ENCODE data around the gene HMCN1. TPM values are rescaled to one million over a fixed set of nuclear protein-coding genes. Genes with fewer than 3 reads are reported as not detected.

HMCN1 gene
- polyA plus RNA-seq, 1 of the 3 experiments (the other 2 are of a cell fraction): 59.5 TPM

DNA sequence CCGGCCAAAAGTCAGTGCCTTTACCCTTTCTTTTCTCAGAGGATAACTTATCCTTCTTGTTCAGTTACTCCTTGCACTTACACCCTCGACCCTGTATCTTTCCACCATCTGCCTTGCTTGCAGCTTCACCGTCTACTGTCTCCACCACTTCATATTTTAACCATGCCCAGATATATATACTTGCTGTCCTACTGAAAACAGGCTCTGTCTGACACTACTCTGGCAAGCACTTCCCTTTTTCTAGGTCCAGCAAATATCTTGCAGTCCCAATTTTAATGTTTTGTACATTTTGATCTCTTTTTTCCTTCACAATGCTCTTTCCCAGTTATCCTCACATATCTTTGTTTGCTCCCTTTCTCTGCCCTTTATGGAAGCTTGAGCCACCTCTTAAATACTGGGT, 332.2 kb downstream of the HMCN1 start:
- Histone ChIP-seq H4K20me1 (ENCODE audit: insufficient read depth) (no peaks in the 10 kb centered on the region), H3K4me1 (ENCODE audit: control insufficient read depth in 1 of 2, insufficient read depth in 2 of 2, low read depth in 1 of 2, low read length in 1 of 2) (no peaks in the 10 kb centered on the region; a peak in 1 of 4 replicates), H3K79me2 (ENCODE audit: insufficient read depth) (no peaks in the 10 kb centered on the region), H3K4me3 (ENCODE audit: low read depth in 2 of 2, low read length in 1 of 2) (no peak overlapping the region), H2AFZ (ENCODE audit: low read depth) (no peak overlapping the region), H3K9me3 (no peaks in the 10 kb centered on the region), H3K27ac (ENCODE audit: low read depth in 2 of 2, low read length in 1 of 2) (no peak overlapping the region), H3K27me3 (ENCODE audit: insufficient read depth) (no peaks in the 10 kb centered on the region; the same call in 1 of the 2 replicates), H3K4me2 (no peak overlapping the region), H3K9me2 (no peaks in the 10 kb centered on the region), H3K36me3 (replicated peaks in 1 of 2; ENCODE audit: control insufficient read depth in 1 of 2, insufficient read depth in 2 of 2, low read length in 1 of 2) (peaks cover 5 to 29% of the 10 kb centered on the region in 2 experiments), H3F3A (replicated peaks; ENCODE audit: insufficient read depth) (no peaks in the 10 kb centered on the region), H3K9ac (no peak overlapping the region)
- TF ChIP-seq ELF1 (IDR thresholded peaks at IDR 0.05): no peak
- TF ChIP-seq GATA2 (CRISPR knock-in tag; IDR thresholded peaks at IDR 0.05): no peak
- TF ChIP-seq, protein P1, sequence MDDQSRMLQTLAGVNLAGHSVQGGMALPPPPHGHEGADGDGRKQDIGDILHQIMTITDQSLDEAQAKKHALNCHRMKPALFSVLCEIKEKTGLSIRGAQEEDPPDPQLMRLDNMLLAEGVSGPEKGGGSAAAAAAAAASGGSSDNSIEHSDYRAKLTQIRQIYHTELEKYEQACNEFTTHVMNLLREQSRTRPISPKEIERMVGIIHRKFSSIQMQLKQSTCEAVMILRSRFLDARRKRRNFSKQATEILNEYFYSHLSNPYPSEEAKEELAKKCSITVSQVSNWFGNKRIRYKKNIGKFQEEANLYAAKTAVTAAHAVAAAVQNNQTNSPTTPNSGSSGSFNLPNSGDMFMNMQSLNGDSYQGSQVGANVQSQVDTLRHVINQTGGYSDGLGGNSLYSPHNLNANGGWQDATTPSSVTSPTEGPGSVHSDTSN (IDR thresholded peaks at IDR 0.05): no peak
- TF ChIP-seq, protein P2, sequence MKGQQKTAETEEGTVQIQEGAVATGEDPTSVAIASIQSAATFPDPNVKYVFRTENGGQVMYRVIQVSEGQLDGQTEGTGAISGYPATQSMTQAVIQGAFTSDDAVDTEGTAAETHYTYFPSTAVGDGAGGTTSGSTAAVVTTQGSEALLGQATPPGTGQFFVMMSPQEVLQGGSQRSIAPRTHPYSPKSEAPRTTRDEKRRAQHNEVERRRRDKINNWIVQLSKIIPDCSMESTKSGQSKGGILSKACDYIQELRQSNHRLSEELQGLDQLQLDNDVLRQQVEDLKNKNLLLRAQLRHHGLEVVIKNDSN (IDR thresholded peaks at IDR 0.05; ENCODE audit: borderline replicate concordance, low read depth): no peak
- ChIA-PET POLR2A (no interaction called here), CTCF (no interaction called here)
- no peak for DNase-seq
- 10% methylated on average over 3 of the region's 3 CpGs for WGBS (ENCODE audit: low lambda C conversion rate)

DNA sequence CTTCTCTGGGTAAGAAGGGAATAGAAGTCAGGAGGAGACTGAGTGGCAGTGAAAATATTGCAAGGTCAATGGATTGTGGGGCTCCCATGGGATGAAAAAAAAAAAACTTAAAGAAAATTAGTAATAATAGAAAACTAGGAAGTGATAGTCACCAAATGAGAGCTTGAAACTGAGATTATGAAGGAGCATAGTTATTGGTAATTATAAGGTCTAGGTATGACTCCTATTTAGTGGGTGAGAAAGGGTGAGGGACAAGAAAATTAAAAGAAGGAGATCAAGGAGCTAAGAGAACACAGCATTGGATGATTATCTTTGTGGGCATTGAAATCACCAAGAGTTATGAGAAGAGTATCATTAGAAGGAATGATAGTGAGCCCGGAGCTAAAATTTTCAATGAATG, 339.5 kb downstream of the HMCN1 start:
- no peak overlapping the region for H3K9ac ChIP-seq
- H4K20me1 ChIP-seq (ENCODE audit: insufficient read depth): no peaks in the 10 kb centered on the region
- no peak for DNase-seq
- no peaks in the 10 kb centered on the region; the same call in 1 of the 2 replicates for H3K27me3 ChIP-seq (ENCODE audit: insufficient read depth)
- H3K27ac ChIP-seq (ENCODE audit: low read depth in 2 of 2, low read length in 1 of 2): no peak overlapping the region
- peaks cover 6 to 47% of the 10 kb centered on the region in 2 experiments for H3K36me3 ChIP-seq (replicated peaks in 1 of 2; ENCODE audit: control insufficient read depth in 1 of 2, insufficient read depth in 2 of 2, low read length in 1 of 2)
- no peaks in the 10 kb centered on the region for H3K79me2 ChIP-seq (ENCODE audit: insufficient read depth)
- no peaks in the 10 kb centered on the region for H3K9me2 ChIP-seq
- H3K4me1 ChIP-seq (ENCODE audit: control insufficient read depth in 1 of 2, insufficient read depth in 2 of 2, low read depth in 1 of 2, low read length in 1 of 2): no peaks in the 10 kb centered on the region; a peak in 1 of 4 replicates
- peaks cover 3% of the 10 kb centered on the region for H3F3A ChIP-seq (replicated peaks; ENCODE audit: insufficient read depth)
- no peak overlapping the region for H2AFZ ChIP-seq (ENCODE audit: low read depth)
- H3K4me2 ChIP-seq: no peak overlapping the region
- ChIA-PET POLR2A (no interaction called here), CTCF (no interaction called here)
- WGBS (ENCODE audit: low lambda C conversion rate): 2% methylated on average over 1 of the region's 1 CpG
- no peaks in the 10 kb centered on the region for H3K9me3 ChIP-seq
- TF ChIP-seq EZH2phosphoT487 (IDR thresholded peaks at IDR 0.05; ENCODE audit: borderline replicate concordance, low read depth): no peak
- no peak for TF ChIP-seq IRF3 (IDR thresholded peaks at IDR 0.05; ENCODE audit: low read depth, low read length)
- no peak for TF ChIP-seq CHD2 (IDR thresholded peaks at IDR 0.05; ENCODE audit: low read length, partially characterized antibody)
- TF ChIP-seq TAF1 (IDR thresholded peaks at IDR 0.05; ENCODE audit: borderline replicate concordance, low read depth, low read length): no peak
- TF ChIP-seq FOSL2 (IDR thresholded peaks at IDR 0.05; ENCODE audit: borderline replicate concordance, low read depth): no peak
- no peak for TF ChIP-seq NFIC (IDR thresholded peaks at IDR 0.05; ENCODE audit: borderline replicate concordance)
- no peak for TF ChIP-seq JUND (IDR thresholded peaks at IDR 0.05)
- no peak for TF ChIP-seq MXI1 (IDR thresholded peaks at IDR 0.05; ENCODE audit: low read depth, low read length)
- no peak for TF ChIP-seq POLR2AphosphoS5 (IDR thresholded peaks at IDR 0.05; ENCODE audit: low read depth, low read length)
- TF ChIP-seq MEF2A (IDR thresholded peaks at IDR 0.05; ENCODE audit: borderline replicate concordance, low read depth): no peak
- no peak for TF ChIP-seq MAX (IDR thresholded peaks at IDR 0.05; ENCODE audit: low read depth)
- TF ChIP-seq, protein P3, sequence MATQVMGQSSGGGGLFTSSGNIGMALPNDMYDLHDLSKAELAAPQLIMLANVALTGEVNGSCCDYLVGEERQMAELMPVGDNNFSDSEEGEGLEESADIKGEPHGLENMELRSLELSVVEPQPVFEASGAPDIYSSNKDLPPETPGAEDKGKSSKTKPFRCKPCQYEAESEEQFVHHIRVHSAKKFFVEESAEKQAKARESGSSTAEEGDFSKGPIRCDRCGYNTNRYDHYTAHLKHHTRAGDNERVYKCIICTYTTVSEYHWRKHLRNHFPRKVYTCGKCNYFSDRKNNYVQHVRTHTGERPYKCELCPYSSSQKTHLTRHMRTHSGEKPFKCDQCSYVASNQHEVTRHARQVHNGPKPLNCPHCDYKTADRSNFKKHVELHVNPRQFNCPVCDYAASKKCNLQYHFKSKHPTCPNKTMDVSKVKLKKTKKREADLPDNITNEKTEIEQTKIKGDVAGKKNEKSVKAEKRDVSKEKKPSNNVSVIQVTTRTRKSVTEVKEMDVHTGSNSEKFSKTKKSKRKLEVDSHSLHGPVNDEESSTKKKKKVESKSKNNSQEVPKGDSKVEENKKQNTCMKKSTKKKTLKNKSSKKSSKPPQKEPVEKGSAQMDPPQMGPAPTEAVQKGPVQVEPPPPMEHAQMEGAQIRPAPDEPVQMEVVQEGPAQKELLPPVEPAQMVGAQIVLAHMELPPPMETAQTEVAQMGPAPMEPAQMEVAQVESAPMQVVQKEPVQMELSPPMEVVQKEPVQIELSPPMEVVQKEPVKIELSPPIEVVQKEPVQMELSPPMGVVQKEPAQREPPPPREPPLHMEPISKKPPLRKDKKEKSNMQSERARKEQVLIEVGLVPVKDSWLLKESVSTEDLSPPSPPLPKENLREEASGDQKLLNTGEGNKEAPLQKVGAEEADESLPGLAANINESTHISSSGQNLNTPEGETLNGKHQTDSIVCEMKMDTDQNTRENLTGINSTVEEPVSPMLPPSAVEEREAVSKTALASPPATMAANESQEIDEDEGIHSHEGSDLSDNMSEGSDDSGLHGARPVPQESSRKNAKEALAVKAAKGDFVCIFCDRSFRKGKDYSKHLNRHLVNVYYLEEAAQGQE (IDR thresholded peaks at IDR 0.05; ENCODE audit: low read depth, low read length): no peak
- TF ChIP-seq FOXM1 (IDR thresholded peaks at IDR 0.05; ENCODE audit: low read depth): no peak
- TF ChIP-seq RFX5 (IDR thresholded peaks at IDR 0.05; ENCODE audit: low read length): no peak
- no peak overlapping the region for H3K4me3 ChIP-seq (ENCODE audit: low read depth in 2 of 2, low read length in 1 of 2)
